ENCODE data around the gene CPPED1.

CPPED1 gene

DNA sequence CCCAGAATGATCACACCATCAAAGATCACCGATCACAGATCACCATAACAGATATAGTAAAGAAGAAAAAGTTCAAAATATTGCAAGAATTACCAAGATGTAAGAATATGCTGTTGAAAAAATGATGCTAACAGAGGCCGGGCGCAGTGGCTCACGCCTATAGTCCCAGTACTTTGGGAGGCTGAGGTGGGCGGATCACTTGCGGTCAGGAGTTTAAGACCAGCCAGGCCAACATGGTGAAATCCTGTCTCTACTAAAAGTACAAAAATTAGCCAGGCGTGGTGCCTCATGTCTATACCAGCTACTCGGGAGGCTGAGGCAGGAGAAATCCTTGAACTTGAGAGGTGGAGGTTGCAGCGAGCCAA lies 53.2 kb downstream of the CPPED1 start:
- Histone ChIP-seq H3K9me3 (ENCODE audit: control insufficient read depth, insufficient read depth, low read length) (no peaks in the 10 kb centered on the region), H3K79me2 (ENCODE audit: control insufficient read depth, low read length) (no peaks in the 10 kb centered on the region), H3K4me2 (ENCODE audit: low read length) (no peak overlapping the region), H3K4me1 (ENCODE audit: control insufficient read depth, low read length) (no peaks in the 10 kb centered on the region), H3K36me3 (ENCODE audit: control insufficient read depth, low read length) (no peaks in the 10 kb centered on the region), H3F3A (ENCODE audit: control insufficient read depth, insufficient read depth) (no peaks in the 10 kb centered on the region), H3K27me3 (ENCODE audit: control insufficient read depth, low read length) (no peaks in the 10 kb centered on the region), H3K4me3 (ENCODE audit: low read length) (no peak overlapping the region), H3K27ac (ENCODE audit: low read depth, low read length) (no peak overlapping the region), H3K9me2 (replicated peaks; ENCODE audit: control insufficient read depth, low read length) (no peaks in the 10 kb centered on the region), H4K20me1 (ENCODE audit: control insufficient read depth, insufficient read depth, low read depth, low read length) (no peaks in the 10 kb centered on the region)
- TF ChIP-seq, protein P1, sequence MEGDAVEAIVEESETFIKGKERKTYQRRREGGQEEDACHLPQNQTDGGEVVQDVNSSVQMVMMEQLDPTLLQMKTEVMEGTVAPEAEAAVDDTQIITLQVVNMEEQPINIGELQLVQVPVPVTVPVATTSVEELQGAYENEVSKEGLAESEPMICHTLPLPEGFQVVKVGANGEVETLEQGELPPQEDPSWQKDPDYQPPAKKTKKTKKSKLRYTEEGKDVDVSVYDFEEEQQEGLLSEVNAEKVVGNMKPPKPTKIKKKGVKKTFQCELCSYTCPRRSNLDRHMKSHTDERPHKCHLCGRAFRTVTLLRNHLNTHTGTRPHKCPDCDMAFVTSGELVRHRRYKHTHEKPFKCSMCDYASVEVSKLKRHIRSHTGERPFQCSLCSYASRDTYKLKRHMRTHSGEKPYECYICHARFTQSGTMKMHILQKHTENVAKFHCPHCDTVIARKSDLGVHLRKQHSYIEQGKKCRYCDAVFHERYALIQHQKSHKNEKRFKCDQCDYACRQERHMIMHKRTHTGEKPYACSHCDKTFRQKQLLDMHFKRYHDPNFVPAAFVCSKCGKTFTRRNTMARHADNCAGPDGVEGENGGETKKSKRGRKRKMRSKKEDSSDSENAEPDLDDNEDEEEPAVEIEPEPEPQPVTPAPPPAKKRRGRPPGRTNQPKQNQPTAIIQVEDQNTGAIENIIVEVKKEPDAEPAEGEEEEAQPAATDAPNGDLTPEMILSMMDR (IDR thresholded peaks at IDR 0.05; ENCODE audit: low read depth, low read length, poor library complexity, severe bottlenecking), result no peak
- TF ChIP-seq EZH2phosphoT487 (IDR thresholded peaks at IDR 0.05; ENCODE audit: borderline replicate concordance, low read length), result no peak

- Histone ChIP-seq H3K9me3 (ENCODE audit: control insufficient read depth, insufficient read depth, low read length) (peaks cover 5% of the 10 kb centered on the region; the same call in 1 of the 2 replicates), H3F3A (ENCODE audit: control insufficient read depth, insufficient read depth) (no peaks in the 10 kb centered on the region), H3K79me2 (ENCODE audit: control insufficient read depth, low read length) (no peaks in the 10 kb centered on the region), H3K9me2 (replicated peaks; ENCODE audit: control insufficient read depth, low read length) (no peaks in the 10 kb centered on the region), H3K27me3 (ENCODE audit: control insufficient read depth, low read length) (no peaks in the 10 kb centered on the region), H3K4me3 (ENCODE audit: low read length) (no peak overlapping the region), H3K27ac (ENCODE audit: low read depth, low read length) (no peak overlapping the region), H4K20me1 (ENCODE audit: control insufficient read depth, insufficient read depth, low read depth, low read length) (no peaks in the 10 kb centered on the region), H3K4me1 (ENCODE audit: control insufficient read depth, low read length) (no peaks in the 10 kb centered on the region), H3K36me3 (ENCODE audit: control insufficient read depth, low read length) (no peaks in the 10 kb centered on the region), H3K4me2 (ENCODE audit: low read length) (no peak overlapping the region)
- TF ChIP-seq, protein P1 (IDR thresholded peaks at IDR 0.05; ENCODE audit: low read depth, low read length, poor library complexity, severe bottlenecking), result no peak
- no peak for TF ChIP-seq EZH2phosphoT487 (IDR thresholded peaks at IDR 0.05; ENCODE audit: borderline replicate concordance, low read length)
Observed at GRCh38 chr16:12749076-12749475, 54.6 kb downstream of the CPPED1 start.

- H3K4me1 ChIP-seq (ENCODE audit: control insufficient read depth, low read length), result no peaks in the 10 kb centered on the region
- H3K27me3 ChIP-seq (ENCODE audit: control insufficient read depth, low read length), result no peaks in the 10 kb centered on the region
- no peaks in the 10 kb centered on the region for H4K20me1 ChIP-seq (ENCODE audit: control insufficient read depth, insufficient read depth, low read depth, low read length)
- H3K79me2 ChIP-seq (ENCODE audit: control insufficient read depth, low read length), result no peaks in the 10 kb centered on the region
- no peaks in the 10 kb centered on the region for H3F3A ChIP-seq (ENCODE audit: control insufficient read depth, insufficient read depth)
- no peak overlapping the region for H3K27ac ChIP-seq (ENCODE audit: low read depth, low read length)
- no peak for TF ChIP-seq EZH2phosphoT487 (IDR thresholded peaks at IDR 0.05; ENCODE audit: borderline replicate concordance, low read length)
- TF ChIP-seq, protein P1 (IDR thresholded peaks at IDR 0.05; ENCODE audit: low read depth, low read length, poor library complexity, severe bottlenecking), result no peak
- H3K36me3 ChIP-seq (ENCODE audit: control insufficient read depth, low read length), result no peaks in the 10 kb centered on the region
- no peak overlapping the region for H3K4me2 ChIP-seq (ENCODE audit: low read length)
- no peak overlapping the region for H3K4me3 ChIP-seq (ENCODE audit: low read length)
- peaks cover 5% of the 10 kb centered on the region; the same call in 1 of the 2 replicates for H3K9me3 ChIP-seq (ENCODE audit: control insufficient read depth, insufficient read depth, low read length)
- H3K9me2 ChIP-seq (replicated peaks; ENCODE audit: control insufficient read depth, low read length), result no peaks in the 10 kb centered on the region
Observed at GRCh38 chr16:12747827-12748226, 55.9 kb downstream of the CPPED1 start.

DNA sequence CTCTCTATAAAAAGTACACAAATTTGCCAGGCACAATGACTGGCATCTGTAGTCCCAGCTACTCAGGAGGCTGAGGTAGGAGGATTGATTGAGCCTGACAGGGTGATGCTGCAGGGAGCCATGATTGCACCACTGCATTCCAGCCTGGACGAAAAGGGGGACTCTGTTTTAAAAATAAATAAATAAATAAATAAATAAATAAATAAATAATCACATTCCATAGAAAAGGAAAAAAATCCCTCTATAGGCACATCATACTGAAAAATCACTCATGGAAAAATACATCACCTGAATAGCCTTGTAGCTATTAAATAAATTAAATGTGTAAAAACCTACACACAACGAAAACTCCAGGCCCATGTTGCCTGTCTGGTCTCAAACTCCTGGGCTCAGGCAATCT lies 56.4 kb downstream of the CPPED1 start:
- no peak for TF ChIP-seq EZH2phosphoT487 (IDR thresholded peaks at IDR 0.05; ENCODE audit: borderline replicate concordance, low read length)
- TF ChIP-seq, protein P1 (IDR thresholded peaks at IDR 0.05; ENCODE audit: low read depth, low read length, poor library complexity, severe bottlenecking), result no peak
- no peaks in the 10 kb centered on the region for H3K9me2 ChIP-seq (replicated peaks; ENCODE audit: control insufficient read depth, low read length)
- H3K36me3 ChIP-seq (ENCODE audit: control insufficient read depth, low read length), result no peaks in the 10 kb centered on the region
- H3K27ac ChIP-seq (ENCODE audit: low read depth, low read length), result no peak overlapping the region
- no peaks in the 10 kb centered on the region for H3K79me2 ChIP-seq (ENCODE audit: control insufficient read depth, low read length)
- peaks cover 5% of the 10 kb centered on the region; the same call in 1 of the 2 replicates for H3K9me3 ChIP-seq (ENCODE audit: control insufficient read depth, insufficient read depth, low read length)
- no peaks in the 10 kb centered on the region for H3F3A ChIP-seq (ENCODE audit: control insufficient read depth, insufficient read depth)
- H3K4me1 ChIP-seq (ENCODE audit: control insufficient read depth, low read length), result no peaks in the 10 kb centered on the region
- no peak overlapping the region for H3K4me3 ChIP-seq (ENCODE audit: low read length)
- H3K4me2 ChIP-seq (ENCODE audit: low read length), result no peak overlapping the region
- H4K20me1 ChIP-seq (ENCODE audit: control insufficient read depth, insufficient read depth, low read depth, low read length), result no peaks in the 10 kb centered on the region
- H3K27me3 ChIP-seq (ENCODE audit: control insufficient read depth, low read length), result no peaks in the 10 kb centered on the region
